Hippocampal formation (tissue), 2 donors: Measurements from ENCODE around the gene PPP2R3B.
"Not testable (repeated sequence)": the region's sequence is repeated elsewhere in the genome, so short reads cannot be mapped to it uniquely, and the experiment has no call there.

Source experiments
- DNase-seq, 2 donors: peaks; one replicate each; lab custom pipeline; 2025; lab: John Stamatoyannopoulos, UW

The PPP2R3B gene

DNA sequence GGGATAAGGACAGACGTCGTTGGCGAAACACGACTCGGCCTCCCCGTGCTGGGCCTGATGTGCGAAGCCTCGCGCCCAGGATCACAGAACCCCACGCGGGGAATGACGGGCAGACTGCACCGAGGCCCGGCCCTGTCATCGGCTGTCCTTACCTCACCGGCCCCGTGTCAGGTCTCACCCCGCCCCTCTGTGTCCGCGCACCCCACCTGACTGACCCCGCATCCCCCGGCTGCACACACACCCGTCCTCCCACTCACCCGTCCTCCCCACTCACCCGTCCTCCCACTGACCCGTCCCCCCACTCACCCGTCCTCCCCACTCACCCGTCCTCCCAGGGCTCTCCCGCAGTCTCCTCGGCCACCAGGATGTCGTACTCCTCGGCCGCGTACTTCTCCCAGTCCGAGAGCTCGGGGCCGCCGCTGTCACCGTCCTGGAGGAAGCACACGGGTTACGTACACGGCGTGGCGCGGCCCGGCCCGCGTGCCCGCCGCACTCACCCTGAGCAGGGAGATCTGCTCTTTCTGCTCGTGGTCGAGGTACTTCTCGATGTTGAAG is 48.3 kb downstream of the PPP2R3B start:
- DNase-seq, result no peak

- no peak for DNase-seq
Measured at GRCh38 chrX:337331-337831, 49.3 kb downstream of the PPP2R3B start.

GRCh38 chrX:336227-336626 is 50.5 kb downstream of the PPP2R3B start:
- DNase-seq, result no peak

DNA sequence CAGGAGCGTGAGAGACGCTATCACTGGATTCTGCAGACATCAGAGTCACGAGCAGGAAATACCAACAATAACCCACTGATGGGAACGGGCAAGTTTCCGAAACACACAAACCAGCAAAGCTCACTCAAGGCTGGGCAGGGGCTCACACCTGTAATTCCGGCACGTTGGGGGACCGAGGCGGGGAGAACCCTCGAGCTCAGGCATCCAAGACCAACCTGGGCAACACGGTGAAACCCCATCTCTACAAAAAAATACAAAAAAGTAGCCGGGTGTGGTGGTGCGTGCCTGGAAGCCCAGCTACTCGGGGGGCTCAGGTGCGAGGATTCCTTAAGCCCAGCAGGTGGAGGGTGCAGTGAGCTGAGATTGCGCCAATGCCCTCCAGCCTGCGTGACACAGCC is 51.0 kb downstream of the PPP2R3B start:
- DNase-seq, result no peak

- DNase-seq, result no peak
Measured at GRCh38 chrX:334971-335757, 51.5 kb downstream of the PPP2R3B start.

DNA sequence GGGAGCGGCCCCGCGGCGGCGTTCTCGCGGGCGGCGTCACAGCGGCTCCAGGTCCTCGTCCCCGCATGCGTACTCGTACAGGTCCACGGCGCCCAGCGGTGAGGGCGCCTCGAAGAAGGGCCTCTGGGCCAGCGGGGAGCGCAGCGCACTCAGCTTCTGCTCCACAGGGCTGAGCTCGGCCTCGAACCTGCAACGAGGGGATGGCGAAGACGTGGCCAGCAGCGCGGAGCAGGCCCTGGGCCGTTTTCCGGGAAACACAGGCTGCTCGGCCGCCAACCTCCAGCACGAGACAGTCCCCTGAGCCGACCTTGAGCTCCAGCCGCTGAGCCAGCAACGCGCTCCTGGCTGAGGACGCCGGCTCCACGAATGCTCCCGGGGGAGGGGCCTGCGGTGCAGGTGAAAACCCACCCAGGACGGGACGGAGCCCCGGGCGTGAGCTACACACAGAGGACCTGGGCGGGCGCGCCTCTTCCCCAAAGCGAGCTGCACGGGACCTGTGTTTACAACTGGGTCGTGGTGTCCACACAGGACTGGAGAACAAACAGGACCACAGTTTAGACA is 52.3 kb downstream of the PPP2R3B start:
- no peak for DNase-seq

- no peak for DNase-seq
Measured at GRCh38 chrX:333611-334311, 52.9 kb downstream of the PPP2R3B start.

DNA sequence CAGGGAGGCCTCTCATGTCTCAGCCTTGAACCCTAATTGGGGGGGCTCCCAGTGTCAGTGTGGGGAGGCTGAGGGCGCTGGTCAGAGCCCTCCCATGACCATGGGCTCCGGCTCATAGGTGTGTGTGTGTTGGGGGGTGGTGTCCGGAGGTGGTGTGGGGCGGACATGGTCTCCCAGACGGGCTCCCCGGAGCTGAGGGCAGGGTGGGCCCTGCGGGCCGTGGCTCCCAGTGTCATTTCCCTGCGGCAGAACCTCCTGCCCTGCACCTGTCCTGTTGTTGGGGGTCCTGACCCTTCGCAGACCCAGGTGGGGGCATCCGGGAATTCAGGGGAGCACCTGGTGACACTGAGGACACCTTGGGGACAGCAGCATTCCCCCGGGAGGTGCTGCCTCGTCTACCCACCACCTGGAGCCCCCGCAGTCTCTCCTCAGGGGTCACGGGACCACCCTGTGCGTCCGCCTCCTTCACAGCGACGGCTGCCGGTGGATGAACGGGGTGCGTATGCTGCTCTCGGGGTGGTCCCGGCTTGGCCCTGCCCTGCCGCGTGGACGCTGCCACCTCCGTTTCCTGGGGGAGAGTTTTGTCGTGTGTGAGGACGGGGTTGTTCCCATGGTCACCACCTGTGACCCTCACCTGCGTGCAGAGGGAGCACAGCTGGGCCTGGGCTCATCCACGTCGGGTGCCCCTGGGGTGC is 53.6 kb downstream of the PPP2R3B start:
- DNase-seq, result no peak

DNA sequence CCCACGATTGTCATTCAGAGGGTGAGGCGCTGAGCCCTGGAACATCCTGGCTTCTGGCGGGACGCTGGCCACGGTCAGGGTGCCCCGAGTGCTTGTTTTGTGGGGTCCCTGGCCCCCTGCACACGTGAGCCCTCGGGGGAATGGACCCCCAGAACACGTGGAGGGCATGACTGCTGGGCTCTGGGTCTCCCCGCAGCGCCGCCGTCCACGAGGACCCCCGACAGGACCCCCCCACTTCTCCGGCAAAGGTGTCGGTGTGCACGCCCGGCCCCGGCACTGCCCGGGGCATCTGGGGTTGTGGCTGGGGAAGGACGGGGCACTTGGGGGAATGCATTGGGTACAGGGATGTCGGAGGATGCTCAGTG is 54.2 kb downstream of the PPP2R3B start:
- no peak for DNase-seq

DNA sequence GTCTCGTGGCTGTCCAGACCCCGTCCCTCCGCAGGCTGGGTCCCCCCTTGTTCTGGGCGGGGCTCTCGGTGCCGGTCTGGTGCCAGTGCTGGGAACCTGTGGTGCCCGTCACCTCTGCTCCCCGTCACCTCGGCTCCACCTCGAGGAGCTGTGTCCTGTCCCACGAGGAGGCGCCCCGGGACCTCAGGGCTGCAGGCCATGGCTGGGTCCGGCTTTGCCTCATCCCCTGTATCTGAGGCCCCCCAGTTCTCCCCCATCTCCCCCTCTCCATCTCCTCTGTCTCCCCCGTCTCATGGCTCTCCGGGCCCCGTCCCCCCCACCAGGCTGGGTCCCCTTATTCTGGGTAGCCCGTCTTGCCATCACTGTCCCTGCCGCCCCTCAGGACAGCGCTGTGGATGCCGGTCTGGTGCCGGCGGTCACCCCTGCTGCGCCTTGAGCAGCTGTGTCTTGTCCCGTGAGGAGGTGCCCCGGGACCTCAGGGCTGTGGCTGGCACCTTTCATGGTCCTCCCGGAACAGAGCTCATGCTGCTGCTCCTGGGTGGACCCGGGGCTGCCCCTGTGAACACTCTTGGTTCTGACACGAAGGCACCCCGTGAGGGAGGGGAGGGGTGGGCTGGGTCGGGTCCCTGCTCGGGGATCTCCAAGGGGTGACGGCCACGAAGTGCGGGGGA is 54.7 kb downstream of the PPP2R3B start:
- DNase-seq, result no peak

DNA sequence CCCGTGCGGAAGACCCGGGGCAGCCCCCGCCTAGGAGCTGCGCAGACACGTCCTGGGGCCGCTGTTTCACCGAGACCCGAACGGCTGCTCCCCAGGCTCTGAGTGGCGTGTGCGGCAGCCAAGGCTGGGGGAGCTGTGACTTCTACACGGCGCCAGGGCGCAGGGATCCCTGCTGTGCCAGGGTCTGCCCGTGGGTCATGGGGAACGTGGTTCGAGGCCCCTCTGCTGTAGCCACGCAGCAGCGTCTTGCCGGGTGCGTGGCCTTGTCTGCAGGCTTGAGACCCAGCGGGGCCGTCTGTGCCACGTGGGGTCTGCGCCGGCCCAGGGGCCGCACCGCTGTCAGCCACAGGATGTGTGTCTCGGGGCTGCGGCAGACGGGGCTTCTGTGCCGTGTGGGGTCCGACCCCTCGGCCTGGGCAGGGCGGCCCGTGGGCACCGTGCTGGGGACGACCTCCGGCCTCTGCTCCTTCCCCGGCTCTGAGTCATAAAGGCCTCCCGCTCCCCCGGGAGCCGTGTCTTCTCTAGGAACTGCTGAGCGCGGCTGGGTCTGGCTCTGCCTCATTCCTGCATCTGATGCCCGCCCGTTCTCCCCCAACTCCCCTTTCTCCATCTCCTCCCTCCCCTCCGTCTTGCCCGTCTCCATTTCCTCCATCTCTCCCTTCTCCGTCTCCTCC is 55.4 kb downstream of the PPP2R3B start:
- no peak for DNase-seq

- no peak for DNase-seq
Measured at GRCh38 chrX:330726-331150, 56.0 kb downstream of the PPP2R3B start.

- not testable (repeated sequence) for DNase-seq
Measured at GRCh38 chrX:330141-330725, 56.5 kb downstream of the PPP2R3B start.

DNA sequence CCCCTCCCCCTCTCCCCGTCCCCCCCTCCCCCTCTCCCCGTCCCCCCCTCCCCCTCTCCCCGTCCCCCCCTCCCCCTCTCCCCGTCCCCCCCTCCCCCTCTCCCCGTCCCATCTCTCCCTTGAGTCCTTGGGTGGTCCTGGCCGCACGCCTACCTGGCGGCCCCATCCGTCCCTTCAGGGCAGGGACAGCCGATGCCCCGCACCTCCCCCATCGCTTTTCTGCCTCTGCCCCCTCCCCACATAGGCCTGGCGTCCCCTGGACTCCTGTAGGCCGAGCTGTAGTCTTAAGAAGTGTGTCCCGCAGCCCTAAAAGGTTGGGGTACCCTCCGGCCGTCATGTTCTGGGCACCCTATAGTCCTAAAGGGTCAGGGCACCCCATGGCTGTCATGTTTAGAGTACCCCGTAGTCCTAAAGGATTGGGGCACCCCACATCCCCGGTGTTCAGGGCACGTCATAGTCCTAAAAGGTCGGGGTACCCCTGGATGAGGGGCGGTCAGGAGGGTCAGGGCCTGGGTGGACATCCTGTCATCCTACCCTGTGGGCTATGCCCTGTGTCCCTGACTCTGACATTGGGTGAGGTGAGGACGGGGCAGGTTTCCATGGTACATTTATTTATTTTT is 57.3 kb downstream of the PPP2R3B start:
- no peak for DNase-seq

DNA sequence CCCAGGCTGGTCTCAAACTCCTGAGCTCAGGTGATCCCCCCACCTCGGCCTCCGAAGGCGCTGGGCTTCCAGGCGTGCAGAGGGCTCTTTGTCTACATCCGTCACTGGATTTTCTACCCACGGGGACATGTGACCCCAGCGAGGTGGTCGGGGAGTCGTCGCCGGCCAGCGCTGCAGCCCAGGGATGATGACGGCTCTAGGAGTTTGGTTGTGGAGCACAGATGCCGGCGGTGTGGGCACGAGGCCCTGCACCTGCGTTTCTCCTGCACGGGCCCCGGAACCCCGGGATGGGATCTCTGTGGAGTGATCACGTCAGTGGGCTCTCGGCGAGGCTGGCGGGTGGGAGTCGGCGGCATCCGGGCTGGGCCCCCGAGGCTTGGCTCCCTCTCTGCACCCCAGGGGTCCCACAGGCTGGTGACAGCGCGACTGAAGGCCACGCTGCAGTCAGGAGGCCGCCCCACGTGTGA is 59.0 kb downstream of the PPP2R3B start:
- DNase-seq, result no peak

- not testable (repeated sequence) for DNase-seq
Measured at GRCh38 chrX:324664-325063, 62.0 kb downstream of the PPP2R3B start.

GRCh38 chrX:323721-324628 is 62.7 kb downstream of the PPP2R3B start:
- no peak for DNase-seq

GRCh38 chrX:320126-320783 is 66.5 kb downstream of the PPP2R3B start:
- no peak for DNase-seq
